Retinal pigment epithelial cell (primary cell): ENCODE results near the gene ZSWIM2.

Experiments used
- DNase-seq: peaks from one replicate; pipeline ENCODE4 v3.0.0-alpha.2; 2010; ENCODE audit warnings: low read depth
- H3K4me3 ChIP-seq: 2 replicates; pipeline ENCODE4 v1.5.1; 2011; ENCODE audit warnings: mild to moderate bottlenecking, low read length, control low read depth, moderate library complexity
- CTCF ChIP-seq: conservative IDR thresholded peaks from 2 replicates; pipeline ENCODE4 v1.5.1; 2011; ENCODE audit warnings: low read depth, low read length, control low read depth, inconsistent platforms

The ZSWIM2 gene

GRCh38 chr2:186871881-186872280, 22.9 kb upstream of the ZSWIM2 start:
- no peak overlapping the region for H3K4me3 ChIP-seq
- TF ChIP-seq CTCF: no peak
- no peak for DNase-seq

GRCh38 chr2:186868344-186868743, 19.4 kb upstream of the ZSWIM2 start:
- DNase-seq: no peak
- no peak for TF ChIP-seq CTCF
- H3K4me3 ChIP-seq: no peak overlapping the region

GRCh38 chr2:186862869-186863709, 14.1 kb upstream of the ZSWIM2 start:
- H3K4me3 ChIP-seq: no peak overlapping the region
- peak; percentile 60 for TF ChIP-seq CTCF
- DNase-seq: no peak

- no peak for DNase-seq
- TF ChIP-seq CTCF: no peak
- no peak overlapping the region for H3K4me3 ChIP-seq
These were observed 6.2 kb upstream of the ZSWIM2 start for GRCh38 chr2:186855216-186855615.

- H3K4me3 ChIP-seq: no peak overlapping the region
- TF ChIP-seq CTCF: no peak
- DNase-seq: no peak
These were observed 5.0 kb upstream of the ZSWIM2 start for GRCh38 chr2:186853951-186854350.

- no peak overlapping the region for H3K4me3 ChIP-seq
- DNase-seq: no peak
- no peak for TF ChIP-seq CTCF
These were observed 3.5 kb upstream of the ZSWIM2 start for GRCh38 chr2:186852508-186852907.

GRCh38 chr2:186842373-186842772, 6.6 kb downstream of the ZSWIM2 start:
- DNase-seq: no peak
- no peak overlapping the region for H3K4me3 ChIP-seq
- TF ChIP-seq CTCF: no peak
